NCI-H2227 treated with DMSO at 0.1 percent for 48 hours (cell line): ENCODE data around the gene GMEB2.

ENCODE experiments used
- DNase-seq: peaks from one replicate; lab custom pipeline; 2025; lab: John Stamatoyannopoulos, UW

Gene GMEB2

GRCh38 chr20:63589261-63590217 lies 37.4 kb downstream of the GMEB2 start:
- no peak for DNase-seq

- no peak for DNase-seq
These were observed 38.3 kb downstream of the GMEB2 start for GRCh38 chr20:63588641-63589041.

- DNase-seq = no peak
These were observed 38.9 kb downstream of the GMEB2 start for GRCh38 chr20:63587776-63588591.

- no peak for DNase-seq
These were observed 39.6 kb downstream of the GMEB2 start for GRCh38 chr20:63587256-63587655.

GRCh38 chr20:63586797-63587196 lies 40.1 kb downstream of the GMEB2 start:
- no peak for DNase-seq

GRCh38 chr20:63585616-63586565 lies 41.0 kb downstream of the GMEB2 start:
- no peak for DNase-seq

- DNase-seq = no peak
These were observed 44.4 kb downstream of the GMEB2 start for GRCh38 chr20:63582382-63583063.

GRCh38 chr20:63580796-63581461 lies 46.0 kb downstream of the GMEB2 start:
- DNase-seq = no peak

GRCh38 chr20:63579017-63579694 lies 47.7 kb downstream of the GMEB2 start:
- DNase-seq = no peak

GRCh38 chr20:63578224-63579016 lies 48.5 kb downstream of the GMEB2 start:
- no peak for DNase-seq

- no peak for DNase-seq
These were observed 49.5 kb downstream of the GMEB2 start for GRCh38 chr20:63577317-63577894.

GRCh38 chr20:63576311-63576710 lies 50.6 kb downstream of the GMEB2 start:
- no peak for DNase-seq

- no peak for DNase-seq
These were observed 51.8 kb downstream of the GMEB2 start for GRCh38 chr20:63574829-63575743.

GRCh38 chr20:63574156-63574828 lies 52.6 kb downstream of the GMEB2 start, which contains the start of gene HELZ2:
HELZ2 (minus strand) TSS chr20:63574239; CDS start chr20:63572385, 1,854 bp downstream.
- peak; percentile 65 for DNase-seq

GRCh38 chr20:63573647-63574131 lies 53.2 kb downstream of the GMEB2 start:
- DNase-seq = no peak

- no peak for DNase-seq
These were observed 53.9 kb downstream of the GMEB2 start for GRCh38 chr20:63572788-63573646.
